Measurements from ENCODE around the gene KRT12.

KRT12 gene

GRCh38 chr17:40843242-40843641 is 23.8 kb downstream of the KRT12 start:
- no peak for DNase-seq (ENCODE audit: low read depth)

GRCh38 chr17:40841246-40841645 is 25.8 kb downstream of the KRT12 start:
- DNase-seq (ENCODE audit: low read depth): no peak

GRCh38 chr17:40839194-40839593 is 27.8 kb downstream of the KRT12 start:
- no peak for DNase-seq (ENCODE audit: low read depth)

- DNase-seq (ENCODE audit: low read depth): no peak
Observed at GRCh38 chr17:40836020-40836419, 31.0 kb downstream of the KRT12 start.

- no peak for DNase-seq (ENCODE audit: low read depth)
Observed at GRCh38 chr17:40833882-40834281, 33.1 kb downstream of the KRT12 start.

GRCh38 chr17:40832840-40833239 is 34.2 kb downstream of the KRT12 start:
- no peak for DNase-seq (ENCODE audit: low read depth)

GRCh38 chr17:40830085-40830776 is 36.8 kb downstream of the KRT12 start:
- DNase-seq (ENCODE audit: low read depth): no peak

GRCh38 chr17:40828454-40829044 is 38.5 kb downstream of the KRT12 start:
- no peak for DNase-seq (ENCODE audit: low read depth)

GRCh38 chr17:40827746-40828453 is 39.1 kb downstream of the KRT12 start:
- no peak for DNase-seq (ENCODE audit: low read depth)

- no peak for DNase-seq (ENCODE audit: low read depth)
Observed at GRCh38 chr17:40825599-40825998, 41.4 kb downstream of the KRT12 start.

- DNase-seq (ENCODE audit: low read depth): no peak
Observed at GRCh38 chr17:40824015-40824832, 42.8 kb downstream of the KRT12 start.

- DNase-seq (ENCODE audit: low read depth): no peak
Observed at GRCh38 chr17:40822132-40822812, 44.8 kb downstream of the KRT12 start, which contains the start of gene KRT10. Gene KRT10 (minus strand): TSS chr17:40822614. CDS start chr17:40822585, 29 bp downstream.

GRCh38 chr17:40821536-40821935 is 45.5 kb downstream of the KRT12 start:
- no peak for DNase-seq (ENCODE audit: low read depth)

- DNase-seq (ENCODE audit: low read depth): no peak
Observed at GRCh38 chr17:40820228-40820838, 46.7 kb downstream of the KRT12 start.

GRCh38 chr17:40819528-40820125 is 47.4 kb downstream of the KRT12 start:
- no peak for DNase-seq (ENCODE audit: low read depth)

GRCh38 chr17:40818733-40819527 is 48.1 kb downstream of the KRT12 start:
- peak; percentile 75 for DNase-seq (ENCODE audit: low read depth)

- DNase-seq (ENCODE audit: low read depth): no peak
Observed at GRCh38 chr17:40818343-40818732, 48.7 kb downstream of the KRT12 start.

- DNase-seq (ENCODE audit: low read depth): no peak
Observed at GRCh38 chr17:40817103-40817682, 49.8 kb downstream of the KRT12 start.

GRCh38 chr17:40816569-40816968 is 50.5 kb downstream of the KRT12 start:
- DNase-seq (ENCODE audit: low read depth): no peak

GRCh38 chr17:40815381-40815780 is 51.6 kb downstream of the KRT12 start:
- DNase-seq (ENCODE audit: low read depth): no peak

Data from T-helper 22 cell (primary cell).